Stimulated activated naive CD8-positive, alpha-beta T cell treated with anti-CD3 and anti-CD28 coated beads, Interleukin-15, Interleukin-2, amounts not matched to agents 100 ng/mL and 50 ng/mL, for 24 hours (primary cell): ENCODE measurements around the gene CCNK.

Experiments
- H3K27ac Mint-ChIP-seq: one replicate; pipeline ENCODE4 v1.8.0; 2021; ENCODE audit warnings: mild to moderate bottlenecking, mixed read lengths
- H3K27me3 Mint-ChIP-seq: one replicate; pipeline ENCODE4 v1.8.0; 2021; ENCODE audit warnings: mixed read lengths
- H3K36me3 Mint-ChIP-seq: one replicate; pipeline ENCODE4 v1.8.0; 2021; ENCODE audit warnings: low read depth, mixed read lengths
- H3K4me1 Mint-ChIP-seq: one replicate; pipeline ENCODE4 v1.8.0; 2021; ENCODE audit warnings: low read depth, mixed read lengths
- H3K4me3 Mint-ChIP-seq: one replicate; pipeline ENCODE4 v1.8.0; 2021; ENCODE audit warnings: mild to moderate bottlenecking, mixed read lengths
- H3K9me3 Mint-ChIP-seq: one replicate; pipeline ENCODE4 v1.8.0; 2021; ENCODE audit warnings: mixed read lengths

CCNK gene

DNA sequence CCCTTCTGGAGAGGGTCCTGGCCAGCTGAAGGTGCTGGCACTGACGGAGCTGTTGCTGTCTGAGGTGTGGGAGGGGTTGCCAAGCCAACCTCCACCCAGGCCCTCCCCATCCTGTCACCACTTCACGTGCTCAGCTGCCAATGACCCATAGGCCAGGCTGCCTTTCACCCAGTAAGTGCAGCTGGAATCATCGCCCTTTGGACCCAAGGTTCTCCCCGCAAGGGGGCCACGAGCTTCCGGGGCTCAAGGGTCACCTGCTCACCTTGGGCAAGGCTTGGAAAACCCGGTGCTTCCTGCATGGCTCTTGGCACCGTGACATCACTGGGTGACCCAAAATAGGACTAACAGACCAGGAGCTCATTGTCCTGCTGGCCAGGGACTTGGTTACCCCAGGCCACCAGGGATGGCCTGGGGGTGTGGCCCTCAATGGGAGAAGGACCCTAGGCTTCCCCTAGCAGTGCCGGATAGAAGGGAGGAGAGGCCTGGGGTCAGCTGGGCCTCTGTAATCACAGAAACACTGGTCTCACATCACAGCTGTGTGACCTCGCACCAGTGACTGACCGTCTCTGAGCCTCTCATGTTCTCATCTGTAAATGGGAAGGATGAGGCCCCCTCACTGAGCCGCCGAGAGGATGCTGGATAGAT is 71.5 kb downstream of the CCNK start:
- Mint-ChIP-seq H3K4me3 (no peak overlapping the region), H3K9me3 (no peaks in the 10 kb centered on the region), H3K27ac (no peak overlapping the region), H3K36me3 (no peaks in the 10 kb centered on the region), H3K4me1 (no peaks in the 10 kb centered on the region), H3K27me3 (no peaks in the 10 kb centered on the region)

DNA sequence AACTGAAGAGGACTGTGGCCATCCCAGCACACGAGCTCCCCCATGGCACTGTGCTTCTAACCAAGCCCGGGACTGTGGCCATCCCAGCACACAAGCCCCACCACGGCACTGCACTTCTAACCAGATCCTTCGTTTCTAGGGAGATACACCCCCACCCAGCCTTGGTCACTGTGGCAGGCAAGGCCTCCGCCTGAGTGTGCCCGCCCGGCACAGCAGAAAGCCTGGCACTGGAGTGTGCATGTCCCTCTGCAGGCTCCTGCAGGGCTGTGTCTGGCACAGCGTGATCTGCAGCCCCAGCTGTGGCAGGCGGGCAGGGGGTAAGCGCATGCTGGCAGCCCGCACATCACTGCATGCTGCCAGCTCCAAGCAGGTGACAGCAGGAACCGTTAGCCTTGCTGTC is 73.0 kb downstream of the CCNK start:
- Mint-ChIP-seq H3K36me3 (no peaks in the 10 kb centered on the region), H3K27me3 (no peaks in the 10 kb centered on the region), H3K27ac (no peak overlapping the region), H3K9me3 (no peaks in the 10 kb centered on the region), H3K4me3 (no peak overlapping the region), H3K4me1 (no peaks in the 10 kb centered on the region)

DNA sequence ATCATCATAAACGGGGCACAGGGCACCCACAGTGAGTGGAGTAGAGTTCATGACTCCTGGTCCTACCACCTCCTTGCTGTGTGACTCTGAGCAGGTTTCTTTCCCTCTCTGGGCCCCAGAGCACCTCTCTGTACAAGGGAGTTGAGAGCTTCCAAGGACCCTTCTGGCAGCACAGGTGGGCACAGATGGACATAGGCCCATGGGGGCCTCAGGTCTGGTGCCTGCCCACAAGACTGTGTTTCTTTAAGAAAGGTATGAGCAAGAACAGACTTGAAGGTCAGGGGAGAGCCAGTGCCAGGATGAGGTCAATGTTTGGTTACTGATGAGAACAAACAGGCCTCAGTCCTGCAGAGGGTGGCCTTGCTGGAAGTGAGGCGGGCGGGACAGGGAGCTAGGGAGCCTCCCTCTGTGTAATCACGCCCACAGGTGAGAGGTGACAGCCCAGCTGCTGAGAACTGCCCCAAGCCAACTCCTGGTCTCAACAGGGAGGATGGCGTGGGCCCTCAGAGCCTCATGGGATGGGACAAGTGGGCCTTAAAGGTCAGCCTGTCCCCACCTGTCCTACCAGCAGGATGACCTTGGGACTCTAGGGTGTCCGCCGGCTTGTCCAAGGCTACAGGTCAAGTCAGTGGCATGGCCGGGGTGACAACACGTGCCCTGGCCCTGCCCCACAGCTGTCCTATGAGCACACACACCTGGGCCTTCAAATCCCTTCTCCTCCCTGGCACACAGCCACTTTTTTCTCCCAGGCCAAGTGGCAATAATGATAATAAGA is 73.7 kb downstream of the CCNK start:
- no peaks in the 10 kb centered on the region for H3K27me3 Mint-ChIP-seq
- H3K36me3 Mint-ChIP-seq: no peaks in the 10 kb centered on the region
- H3K27ac Mint-ChIP-seq: no peak overlapping the region
- no peaks in the 10 kb centered on the region for H3K4me1 Mint-ChIP-seq
- no peaks in the 10 kb centered on the region for H3K9me3 Mint-ChIP-seq
- no peak overlapping the region for H3K4me3 Mint-ChIP-seq

DNA sequence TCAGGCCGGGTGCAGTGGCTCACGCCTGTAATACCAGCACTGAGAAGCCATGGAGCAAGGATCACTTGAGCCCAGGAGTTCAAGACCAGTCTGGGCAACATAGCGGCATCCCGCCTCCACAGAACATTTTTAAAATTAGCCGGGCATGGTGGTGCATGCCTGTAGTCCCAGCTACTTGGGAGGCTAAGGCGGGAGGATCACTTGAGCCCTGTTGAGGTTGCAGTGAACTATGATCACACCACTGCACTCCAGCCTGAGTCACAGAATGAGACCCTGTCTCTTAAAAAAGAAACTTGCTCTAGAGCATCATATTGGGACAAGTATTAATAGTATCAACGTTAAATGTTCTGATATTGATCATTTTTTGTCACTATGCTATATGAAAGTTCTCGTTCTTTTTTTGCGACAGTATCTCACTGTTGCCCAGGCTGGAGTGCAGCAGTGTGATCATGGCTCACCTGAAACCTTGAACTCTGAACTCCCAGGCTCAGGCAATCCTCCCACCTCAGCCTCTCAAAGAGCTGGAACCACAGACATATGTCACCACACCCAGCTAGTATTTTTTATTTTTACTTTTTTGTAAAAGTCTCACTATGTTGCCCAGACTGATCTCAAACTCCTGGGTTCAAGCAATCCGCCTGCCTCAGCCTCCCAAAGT is 75.1 kb downstream of the CCNK start:
- H3K4me1 Mint-ChIP-seq: no peaks in the 10 kb centered on the region
- H3K27me3 Mint-ChIP-seq: no peaks in the 10 kb centered on the region
- H3K4me3 Mint-ChIP-seq: no peak overlapping the region
- H3K9me3 Mint-ChIP-seq: no peaks in the 10 kb centered on the region
- H3K36me3 Mint-ChIP-seq: no peaks in the 10 kb centered on the region
- H3K27ac Mint-ChIP-seq: no peak overlapping the region

DNA sequence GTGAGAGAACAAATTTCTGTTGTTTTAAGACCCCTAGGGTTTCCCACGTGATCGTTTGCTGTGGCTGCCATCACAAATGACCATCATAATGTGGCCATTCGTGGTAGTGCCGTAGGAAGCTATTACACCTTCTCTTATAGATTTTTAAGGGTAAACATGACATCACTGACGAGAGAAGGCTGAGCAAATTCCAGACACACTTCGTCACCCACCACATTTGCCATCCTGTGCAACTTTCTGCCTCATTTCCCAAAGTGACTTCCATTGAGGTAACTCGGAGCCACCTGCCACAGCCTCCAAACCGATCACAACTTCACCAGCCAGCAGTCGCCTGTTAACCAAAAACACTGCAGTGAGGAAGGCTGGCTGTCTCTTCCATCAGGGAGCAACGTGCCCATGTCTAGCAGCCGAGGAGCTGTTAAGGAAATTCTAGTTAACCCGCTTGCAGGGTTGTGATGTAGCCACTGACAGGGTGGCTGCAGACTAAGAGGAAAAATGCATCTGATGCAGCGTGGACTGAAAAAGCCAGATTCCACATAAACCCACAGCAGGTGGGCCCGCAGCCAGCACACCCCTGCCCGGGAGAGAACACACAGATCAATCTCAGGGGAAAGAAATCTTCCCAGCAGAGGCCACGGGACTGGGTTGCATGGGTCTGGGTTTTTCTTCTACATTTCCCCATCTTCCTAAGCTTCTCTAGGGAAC is 78.2 kb downstream of the CCNK start:
- H3K27ac Mint-ChIP-seq: no peak overlapping the region
- H3K36me3 Mint-ChIP-seq: no peaks in the 10 kb centered on the region
- no peaks in the 10 kb centered on the region for H3K27me3 Mint-ChIP-seq
- no peak overlapping the region for H3K4me3 Mint-ChIP-seq
- H3K4me1 Mint-ChIP-seq: no peaks in the 10 kb centered on the region
- no peaks in the 10 kb centered on the region for H3K9me3 Mint-ChIP-seq

DNA sequence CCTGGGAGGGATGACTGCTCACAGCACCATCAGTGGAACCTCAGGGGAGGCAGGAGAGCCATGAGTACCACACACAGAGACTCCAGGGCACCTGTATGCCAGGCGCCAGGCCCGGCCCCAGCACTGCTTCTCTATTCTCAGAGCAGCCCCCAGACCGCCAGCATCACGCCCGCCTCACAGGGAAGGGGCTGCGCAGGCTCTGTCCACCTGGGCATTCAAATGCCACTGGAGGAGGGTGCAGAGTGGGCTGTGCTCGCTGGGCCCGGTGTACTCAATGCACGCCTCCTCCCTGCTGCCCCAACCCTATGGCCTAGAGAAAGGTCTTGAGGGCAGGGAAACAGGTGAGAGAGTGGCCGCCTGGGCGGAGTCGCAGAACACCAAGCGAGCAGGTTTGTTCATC is 79.2 kb downstream of the CCNK start:
- Mint-ChIP-seq H3K4me3 (no peak overlapping the region), H3K36me3 (no peaks in the 10 kb centered on the region), H3K4me1 (no peaks in the 10 kb centered on the region), H3K9me3 (no peaks in the 10 kb centered on the region), H3K27me3 (no peaks in the 10 kb centered on the region), H3K27ac (no peak overlapping the region)

DNA sequence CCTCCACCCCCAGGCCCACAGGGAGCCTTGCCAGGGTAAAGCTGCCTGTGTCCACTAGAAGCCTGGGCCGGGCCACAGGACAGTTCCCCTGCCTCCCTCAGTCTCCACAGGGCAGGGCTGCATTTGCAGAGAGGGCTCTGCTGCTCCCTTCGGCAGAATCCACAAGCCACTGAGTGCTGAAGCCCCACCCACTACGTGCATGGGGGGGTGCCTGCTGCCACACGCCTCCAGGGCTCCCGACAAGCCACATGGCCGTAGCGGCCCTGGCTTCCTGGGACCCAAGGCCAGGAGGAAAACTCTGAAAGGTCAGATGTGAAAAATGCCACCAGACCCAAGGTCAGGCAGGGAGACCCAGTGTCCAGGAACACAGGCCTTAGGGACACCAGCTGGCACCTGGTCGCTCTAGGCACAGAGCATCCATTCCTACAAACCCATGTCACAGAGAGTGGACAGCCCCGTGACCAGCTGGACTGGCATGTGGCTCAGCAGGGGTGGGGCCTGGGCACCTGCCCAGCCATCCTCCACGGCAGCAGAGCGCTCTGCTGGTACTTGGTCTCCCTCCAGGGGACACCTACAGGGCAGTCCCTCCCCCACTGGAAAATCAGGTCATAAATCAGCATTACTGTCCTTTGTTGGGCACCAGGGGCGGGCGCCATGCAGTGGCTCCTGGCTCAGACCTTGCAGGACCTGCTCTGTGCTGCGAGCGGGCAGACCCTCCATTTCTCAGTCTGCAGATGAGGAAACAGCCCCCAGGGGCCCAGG is 79.9 kb downstream of the CCNK start:
- no peak overlapping the region for H3K27ac Mint-ChIP-seq
- H3K36me3 Mint-ChIP-seq: no peaks in the 10 kb centered on the region
- H3K4me3 Mint-ChIP-seq: no peak overlapping the region
- no peaks in the 10 kb centered on the region for H3K9me3 Mint-ChIP-seq
- no peaks in the 10 kb centered on the region for H3K27me3 Mint-ChIP-seq
- no peaks in the 10 kb centered on the region for H3K4me1 Mint-ChIP-seq

DNA sequence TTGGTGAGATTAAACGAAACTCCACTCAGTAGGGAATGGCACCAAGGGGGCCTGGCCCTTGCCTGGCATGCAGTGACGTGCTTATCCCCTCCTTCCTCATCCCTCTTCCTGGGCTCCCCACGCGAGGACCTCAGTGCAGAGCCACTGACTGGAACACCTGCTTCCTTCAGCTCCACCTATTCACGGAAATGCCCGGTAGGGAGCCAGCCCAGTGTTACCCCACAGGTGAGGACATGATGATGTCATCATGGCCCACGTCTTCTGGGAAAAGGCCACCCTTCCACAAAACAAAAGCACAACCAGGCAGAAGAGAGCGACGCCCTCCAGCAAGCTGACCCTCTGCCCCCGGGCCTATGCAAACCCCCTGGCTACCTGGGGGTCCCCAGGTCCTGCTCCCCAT is 80.7 kb downstream of the CCNK start:
- H3K4me3 Mint-ChIP-seq: no peak overlapping the region

More for the DNA sequence above, 80.7 kb downstream of the CCNK start:
- Mint-ChIP-seq H3K9me3 (no peaks in the 10 kb centered on the region), H3K4me1 (no peaks in the 10 kb centered on the region), H3K27ac (no peak overlapping the region), H3K36me3 (no peaks in the 10 kb centered on the region), H3K27me3 (no peaks in the 10 kb centered on the region)
